Stimulated activated CD8-positive, alpha-beta memory T cell treated with anti-CD3 and anti-CD28 coated beads, Interleukin-7, amount 100 ng/mL, for 24 hours (primary cell): Measurements from ENCODE around the gene ARHGAP44.

ENCODE experiments used
- DNase-seq: peaks from one replicate; pipeline ENCODE4 v3.0.0-alpha.2; 2020; ENCODE audit warnings: low read depth

ARHGAP44 gene

GRCh38 chr17:12995106-12995895, 206.0 kb downstream of the ARHGAP44 start:
- no peak for DNase-seq

DNA sequence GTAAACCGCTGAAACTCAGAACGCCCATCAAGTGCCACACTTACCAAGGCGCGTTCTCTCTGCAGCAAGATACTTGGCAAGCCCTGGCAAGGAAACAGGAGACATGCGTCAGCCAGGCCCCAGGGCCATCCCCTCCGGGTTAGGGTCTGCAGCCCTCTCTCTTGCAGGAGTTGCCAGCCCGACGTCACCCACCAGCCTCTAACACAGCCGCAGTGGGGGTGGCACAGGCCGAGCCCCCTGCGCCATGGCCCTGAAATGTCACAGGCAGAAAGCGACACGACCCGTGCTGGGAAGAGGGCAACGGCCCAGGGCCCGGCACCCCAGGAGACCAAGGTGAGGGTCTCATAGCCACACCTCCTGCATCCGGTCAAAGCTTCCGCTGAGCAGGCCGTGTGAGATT, 206.6 kb downstream of the ARHGAP44 start:
- no peak for DNase-seq

DNA sequence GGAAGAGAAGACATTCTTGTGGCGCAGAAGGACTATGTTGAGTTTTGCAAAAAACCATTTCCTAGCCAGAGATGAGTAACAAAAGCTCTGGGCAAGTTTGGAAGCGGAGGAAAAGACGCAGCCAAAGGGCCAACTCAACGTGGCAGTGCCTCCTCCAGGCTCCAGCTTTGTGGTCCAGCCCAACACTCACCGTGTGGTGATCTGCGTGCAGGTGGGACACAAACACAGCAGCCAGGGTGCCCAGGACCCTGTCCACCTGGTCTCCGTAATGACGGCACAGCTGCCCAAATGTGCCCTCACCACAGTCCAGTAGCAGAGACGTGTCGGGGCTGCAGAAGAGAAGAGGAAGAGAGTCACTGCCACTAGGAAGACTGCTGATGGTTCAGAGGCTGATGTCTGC, 207.1 kb downstream of the ARHGAP44 start:
- DNase-seq = no peak

DNA sequence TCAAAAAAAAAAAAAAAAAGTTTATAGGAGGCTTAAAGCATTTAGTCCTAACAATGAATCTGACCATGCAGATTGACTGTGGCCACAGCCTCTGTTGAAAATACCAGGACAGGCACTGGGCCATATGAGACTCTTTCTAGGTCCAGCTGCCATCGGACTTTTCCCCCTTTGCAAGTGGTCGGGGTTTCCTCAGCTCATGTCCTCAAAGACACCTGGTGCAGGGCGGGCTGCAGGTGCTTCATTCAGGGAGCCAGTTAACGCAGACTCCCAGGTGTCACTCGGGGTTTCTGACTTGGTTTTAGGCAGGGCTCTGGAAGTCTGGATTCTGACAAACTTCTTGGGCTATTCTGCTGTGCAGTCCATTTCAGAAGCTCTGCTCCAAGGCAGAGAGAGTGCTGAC, 207.6 kb downstream of the ARHGAP44 start:
- no peak for DNase-seq

- DNase-seq = no peak
These were observed 209.2 kb downstream of the ARHGAP44 start for GRCh38 chr17:12998461-12998860.

GRCh38 chr17:12998874-12999273, 209.6 kb downstream of the ARHGAP44 start:
- no peak for DNase-seq

- no peak for DNase-seq
These were observed 211.3 kb downstream of the ARHGAP44 start for GRCh38 chr17:13000561-13000960.

GRCh38 chr17:13001991-13002615, 212.8 kb downstream of the ARHGAP44 start:
- no peak for DNase-seq

- DNase-seq = peak; percentile 27
These were observed 213.6 kb downstream of the ARHGAP44 start for GRCh38 chr17:13002761-13003453.

DNA sequence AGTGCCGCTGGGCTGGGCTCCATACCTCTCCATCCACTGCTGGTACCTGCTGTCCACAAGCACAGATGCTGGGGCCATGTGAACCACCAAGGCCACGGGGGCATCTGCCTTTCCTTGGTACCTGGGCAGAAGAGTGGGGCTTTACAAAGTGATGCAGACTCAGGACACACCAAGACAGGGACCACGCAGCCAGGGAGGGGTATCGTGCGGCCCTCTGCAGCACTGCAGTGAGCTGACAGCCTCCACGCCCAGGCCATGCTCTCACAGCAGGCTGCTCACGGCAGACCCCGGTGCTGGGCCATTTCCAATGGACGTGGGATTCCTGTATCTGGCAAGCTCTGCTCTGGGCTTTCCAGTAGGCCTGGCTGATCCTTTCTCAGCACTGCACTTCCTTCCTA, 214.2 kb downstream of the ARHGAP44 start:
- DNase-seq = no peak

DNA sequence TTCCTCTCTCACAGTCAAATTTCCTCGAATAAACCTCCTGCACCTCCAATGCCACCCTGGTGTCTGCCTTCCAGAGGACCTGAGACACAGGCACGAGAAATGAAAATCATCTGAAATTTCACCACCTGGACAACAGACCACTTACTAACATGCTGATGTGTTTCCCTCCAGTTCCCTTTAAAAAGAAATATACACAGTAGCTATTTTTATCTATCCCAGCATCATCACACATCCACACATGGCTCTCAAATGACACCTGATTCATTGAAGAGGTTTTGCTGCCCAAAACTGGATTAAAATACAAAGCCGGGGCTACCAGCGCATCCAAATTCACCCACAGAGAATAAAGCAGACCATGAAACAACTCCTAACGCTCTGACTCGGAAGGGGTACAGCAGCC, 214.6 kb downstream of the ARHGAP44 start:
- no peak for DNase-seq

GRCh38 chr17:13004336-13004735, 215.0 kb downstream of the ARHGAP44 start:
- no peak for DNase-seq

- no peak for DNase-seq
These were observed 216.2 kb downstream of the ARHGAP44 start for GRCh38 chr17:13005530-13005929.

GRCh38 chr17:13008461-13008860, 219.2 kb downstream of the ARHGAP44 start:
- DNase-seq = no peak

DNA sequence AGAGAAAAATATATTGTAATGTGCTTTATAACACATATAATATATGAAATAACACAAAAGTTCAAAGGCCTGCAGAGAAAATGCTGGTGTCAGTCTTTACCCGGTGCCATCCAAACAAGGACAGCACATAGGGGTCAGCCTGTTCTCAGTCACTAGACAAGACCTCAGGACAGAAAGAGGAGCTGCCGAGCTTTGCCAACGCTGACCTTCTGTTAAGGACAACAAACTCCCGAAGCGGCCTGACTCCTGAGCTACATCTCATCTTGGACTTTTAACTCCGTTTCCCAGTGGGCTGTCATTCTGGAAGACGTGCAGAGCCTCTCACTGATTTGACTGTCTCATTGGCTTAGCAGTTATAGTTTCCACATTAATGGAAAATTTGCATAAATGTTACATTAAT, 221.7 kb downstream of the ARHGAP44 start:
- no peak for DNase-seq

- DNase-seq = no peak
These were observed 225.5 kb downstream of the ARHGAP44 start for GRCh38 chr17:13014801-13015200.

DNA sequence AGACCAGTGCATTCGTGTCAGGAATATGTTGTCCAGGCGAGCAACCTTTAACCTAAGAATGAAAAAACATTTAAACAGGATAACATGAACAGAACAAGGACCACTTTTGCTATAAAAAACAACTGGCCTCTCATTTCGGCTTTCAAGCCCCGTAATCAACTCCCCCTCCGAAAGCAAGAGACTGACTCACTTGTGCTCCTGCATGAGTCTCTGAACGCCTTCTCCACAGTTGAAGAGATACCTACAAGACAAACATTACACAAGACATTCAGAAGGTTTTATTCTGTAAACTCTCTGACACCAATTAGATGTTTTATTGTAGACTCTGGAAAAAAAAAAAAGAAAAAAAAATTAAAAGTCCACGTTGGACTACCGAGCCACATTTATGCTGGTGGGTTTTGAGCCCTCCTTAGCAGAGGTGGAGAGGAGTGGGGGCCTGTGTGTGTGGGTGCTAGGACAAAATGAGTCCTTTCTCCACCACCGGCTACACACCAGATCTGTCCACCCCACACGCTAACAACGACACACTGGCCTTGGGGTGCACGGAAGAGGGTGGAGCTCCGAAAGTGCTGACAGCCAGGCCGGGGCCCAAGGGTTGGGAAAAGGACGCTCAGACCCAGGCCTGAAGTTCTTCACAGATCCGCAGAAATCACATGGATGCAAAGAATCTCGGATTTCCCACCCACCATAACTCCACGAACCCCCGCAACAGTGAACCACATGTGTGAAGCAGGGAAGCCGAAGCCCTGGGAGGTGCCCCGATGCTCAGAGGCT, 227.8 kb downstream of the ARHGAP44 start:
- DNase-seq = no peak

GRCh38 chr17:13017655-13018459, 228.6 kb downstream of the ARHGAP44 start, which contains the start of gene ELAC2:
Gene ELAC2, minus strand, starts transcription at chr17:13018027. Its CDS starts 80 bp downstream, at chr17:13017947.
- peak; percentile 92 for DNase-seq

GRCh38 chr17:13024016-13024415, 234.7 kb downstream of the ARHGAP44 start:
- no peak for DNase-seq

DNA sequence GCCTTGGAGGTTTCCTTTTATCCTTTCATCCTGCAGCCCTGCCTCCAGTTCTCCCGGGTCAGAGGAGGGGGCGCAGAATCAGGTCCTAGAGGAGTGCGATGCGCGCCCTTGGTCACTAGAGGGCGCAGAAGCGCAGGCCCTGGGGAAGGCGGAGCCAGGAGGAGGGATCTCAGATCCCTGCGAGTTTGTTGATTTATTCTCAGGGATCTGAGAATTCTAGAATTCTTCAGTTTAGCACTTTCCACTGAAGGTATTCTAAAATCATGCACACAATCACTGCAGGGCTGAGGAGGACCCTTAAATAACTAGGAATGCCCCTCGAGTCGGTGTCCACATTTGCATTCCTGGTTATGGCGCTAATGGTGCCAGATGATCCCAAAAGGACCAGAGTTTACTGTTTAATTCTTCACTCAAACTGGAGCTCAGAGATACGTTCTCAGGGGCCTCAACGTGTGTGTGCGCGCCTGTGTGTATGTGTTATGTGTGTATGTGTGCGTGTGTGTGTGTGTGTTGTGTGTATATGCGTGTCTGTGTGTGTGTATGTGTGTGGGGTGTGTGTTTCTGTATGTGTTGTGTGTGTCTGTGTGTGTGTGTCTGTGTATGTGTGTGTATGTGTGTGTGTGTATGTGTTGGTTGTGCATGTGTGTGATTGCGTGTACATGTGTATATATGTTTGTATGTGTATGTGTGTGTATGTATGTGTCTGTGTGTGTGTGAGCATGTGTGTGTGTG, 235.4 kb downstream of the ARHGAP44 start:
- peak; percentile 33 for DNase-seq

- no peak for DNase-seq
These were observed 235.9 kb downstream of the ARHGAP44 start for GRCh38 chr17:13025258-13025627.
